ENCODE measurements around the gene TRAPPC3. TPM values are rescaled to one million over a fixed set of nuclear protein-coding genes. Genes with fewer than 3 reads are reported as not detected.

Gene TRAPPC3
- total RNA-seq, 4 donors from 2014 or later = 76.3 to 104 (median 83.2) TPM

DNA sequence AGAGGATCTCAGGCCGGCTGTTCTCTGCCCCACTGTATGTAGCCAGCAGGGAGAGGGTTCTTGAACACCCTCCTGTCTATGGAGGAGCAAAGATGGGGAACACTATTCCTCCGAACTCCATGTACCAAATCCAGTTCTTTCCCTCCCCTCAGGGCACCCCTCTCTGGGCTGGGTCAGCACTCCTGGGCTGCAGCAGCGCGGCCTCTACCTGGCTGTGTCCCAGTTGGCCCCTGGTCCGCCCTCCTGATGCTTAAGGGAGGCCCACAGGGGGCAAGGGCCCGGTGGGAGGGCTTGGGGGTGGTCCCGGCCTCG is 61.1 kb downstream of the TRAPPC3 start:
- DNase-seq (ENCODE audit: low spot score) (no peak), ATAC-seq (ENCODE audit: low FRiP score) (no peak)
- TF ChIP-seq, protein P1, sequence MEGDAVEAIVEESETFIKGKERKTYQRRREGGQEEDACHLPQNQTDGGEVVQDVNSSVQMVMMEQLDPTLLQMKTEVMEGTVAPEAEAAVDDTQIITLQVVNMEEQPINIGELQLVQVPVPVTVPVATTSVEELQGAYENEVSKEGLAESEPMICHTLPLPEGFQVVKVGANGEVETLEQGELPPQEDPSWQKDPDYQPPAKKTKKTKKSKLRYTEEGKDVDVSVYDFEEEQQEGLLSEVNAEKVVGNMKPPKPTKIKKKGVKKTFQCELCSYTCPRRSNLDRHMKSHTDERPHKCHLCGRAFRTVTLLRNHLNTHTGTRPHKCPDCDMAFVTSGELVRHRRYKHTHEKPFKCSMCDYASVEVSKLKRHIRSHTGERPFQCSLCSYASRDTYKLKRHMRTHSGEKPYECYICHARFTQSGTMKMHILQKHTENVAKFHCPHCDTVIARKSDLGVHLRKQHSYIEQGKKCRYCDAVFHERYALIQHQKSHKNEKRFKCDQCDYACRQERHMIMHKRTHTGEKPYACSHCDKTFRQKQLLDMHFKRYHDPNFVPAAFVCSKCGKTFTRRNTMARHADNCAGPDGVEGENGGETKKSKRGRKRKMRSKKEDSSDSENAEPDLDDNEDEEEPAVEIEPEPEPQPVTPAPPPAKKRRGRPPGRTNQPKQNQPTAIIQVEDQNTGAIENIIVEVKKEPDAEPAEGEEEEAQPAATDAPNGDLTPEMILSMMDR (IDR thresholded peaks at IDR 0.05) = no peak

DNA sequence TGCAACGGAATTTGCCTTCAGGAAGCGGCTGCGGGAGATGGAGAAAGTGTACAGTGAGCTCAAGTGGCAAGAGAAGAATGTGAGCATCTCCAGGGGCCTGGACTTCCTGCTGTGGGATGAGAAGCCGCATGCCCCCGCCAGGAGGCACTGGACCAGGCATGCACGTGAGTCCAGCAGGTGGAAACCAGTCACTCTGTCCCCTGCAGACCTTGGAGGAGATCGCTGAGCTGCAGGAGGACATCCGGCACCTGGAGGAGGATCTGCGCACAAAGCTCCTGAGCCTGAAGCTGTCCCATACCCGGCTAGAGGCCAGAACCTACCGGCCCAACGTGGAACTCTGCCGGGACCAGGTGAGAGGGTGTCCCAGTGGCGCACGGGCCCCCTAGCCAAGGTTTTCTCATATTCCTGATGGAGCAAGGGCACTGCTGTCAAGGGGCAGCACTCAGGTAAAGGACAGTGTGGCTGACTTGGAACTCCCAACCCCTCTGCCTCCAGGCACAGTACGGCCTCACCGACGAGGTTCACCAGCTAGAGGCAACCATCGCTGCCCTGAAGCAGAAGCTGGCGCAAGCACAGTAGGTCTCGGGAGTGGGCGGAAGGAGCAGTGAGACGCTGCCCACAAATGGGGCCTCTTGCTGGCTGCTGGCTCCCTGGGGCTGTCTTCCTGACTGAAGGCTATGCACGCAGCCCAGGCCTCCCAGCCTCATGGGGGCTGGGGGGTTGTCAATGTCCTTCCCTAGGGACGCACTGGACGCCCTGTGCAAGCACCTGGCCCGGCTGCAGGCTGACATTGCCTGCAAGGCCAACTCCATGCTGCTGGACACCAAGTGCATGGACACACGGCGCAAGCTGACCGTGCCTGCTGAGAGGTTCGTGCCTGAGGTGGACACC is 61.8 kb downstream of the TRAPPC3 start:
- no peak for DNase-seq (ENCODE audit: low spot score)
- no peak for ATAC-seq (ENCODE audit: low FRiP score)
- TF ChIP-seq, protein P1 (IDR thresholded peaks at IDR 0.05) = no peak

Small RNA genes lying within 50 kb of the gene (small RNA-seq; reads per million reads assigned to genes)
- gene RN7SL131P = not detected

Other genes starting within 250 kb of the TRAPPC3 start
- gene AGO3, start 218.4 kb downstream of the TRAPPC3 start, total RNA-seq = 10 to 100 TPM; 22.3 to 39.9 (median 30.6) TPM
- gene TEKT2, start 65.4 kb downstream of the TRAPPC3 start, total RNA-seq = 1 to 10 TPM in 1 of 4 donors, under 1 TPM in 2, not detected in 1; 0.24 to 1.1 (median 0.44) TPM
- gene ADPRS, start 60.6 kb downstream of the TRAPPC3 start, total RNA-seq = 10 to 100 TPM; 32.6 to 43.5 (median 39.0) TPM
- 1 to 10 TPM; 2.7 to 6.4 (median 3.7) TPM for gene COL8A2, start 24.3 kb downstream of the TRAPPC3 start, total RNA-seq
- 100 to 1,000 TPM in 3 of 4 donors, 10 to 100 TPM in 1; 73.3 to 244 (median 115) TPM for gene MAP7D1, start 6.7 kb upstream of the TRAPPC3 start, total RNA-seq
- 10 to 100 TPM; 77.2 to 99.5 (median 86.2) TPM for gene THRAP3, start 75.0 kb upstream of the TRAPPC3 start, total RNA-seq
- 1 to 10 TPM in 2 of 4 donors, under 1 TPM in 2; 0.63 to 3.1 (median 1.4) TPM for gene SH3D21, start 156.9 kb upstream of the TRAPPC3 start, total RNA-seq
- 100 to 1,000 TPM in 1 of 4 donors, 10 to 100 TPM in 3; 40.6 to 107 (median 52.4) TPM for gene EVA1B, start 174.2 kb upstream of the TRAPPC3 start, total RNA-seq
- gene STK40, start 236.4 kb upstream of the TRAPPC3 start, total RNA-seq = 10 to 100 TPM; 36.1 to 75.5 (median 47.3) TPM
- 10 to 100 TPM; 28.7 to 57.8 (median 38.3) TPM for gene LSM10, start 248.4 kb upstream of the TRAPPC3 start, total RNA-seq